Measurements from ENCODE around the gene PRR19. TPM values are rescaled to one million over a fixed set of nuclear protein-coding genes. Genes with fewer than 3 reads are reported as not detected.

The PRR19 gene
- total and polyA plus RNA-seq, 4 donors: 0.27 to 0.43 (median 0.42) TPM; not detected in 1

DNA sequence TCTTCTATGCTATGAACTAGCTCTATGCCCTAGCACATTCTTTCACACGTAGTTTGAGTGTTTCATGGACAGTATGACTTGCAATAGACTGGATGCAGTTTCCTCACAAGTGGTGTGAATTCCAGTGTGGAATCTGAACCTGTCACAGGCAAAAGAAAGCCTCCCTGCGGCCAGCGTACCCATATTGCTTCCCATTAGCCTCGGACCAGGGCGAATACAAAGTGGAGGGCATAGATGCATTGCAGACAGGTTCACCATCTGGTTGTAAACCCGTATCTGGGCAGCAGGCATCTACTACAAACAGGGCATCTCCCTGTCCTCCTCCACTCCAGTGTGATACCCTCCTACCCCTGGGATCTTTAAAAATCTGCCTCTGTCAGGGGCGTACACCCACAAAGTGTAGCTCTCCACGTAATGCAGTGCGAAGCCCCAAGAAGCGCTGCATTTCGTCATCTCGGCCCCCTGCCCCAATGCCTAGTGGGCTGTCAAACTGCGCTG, 34.2 kb upstream of the PRR19 start:
- no peak for DNase-seq (ENCODE audit: low spot score)

DNA sequence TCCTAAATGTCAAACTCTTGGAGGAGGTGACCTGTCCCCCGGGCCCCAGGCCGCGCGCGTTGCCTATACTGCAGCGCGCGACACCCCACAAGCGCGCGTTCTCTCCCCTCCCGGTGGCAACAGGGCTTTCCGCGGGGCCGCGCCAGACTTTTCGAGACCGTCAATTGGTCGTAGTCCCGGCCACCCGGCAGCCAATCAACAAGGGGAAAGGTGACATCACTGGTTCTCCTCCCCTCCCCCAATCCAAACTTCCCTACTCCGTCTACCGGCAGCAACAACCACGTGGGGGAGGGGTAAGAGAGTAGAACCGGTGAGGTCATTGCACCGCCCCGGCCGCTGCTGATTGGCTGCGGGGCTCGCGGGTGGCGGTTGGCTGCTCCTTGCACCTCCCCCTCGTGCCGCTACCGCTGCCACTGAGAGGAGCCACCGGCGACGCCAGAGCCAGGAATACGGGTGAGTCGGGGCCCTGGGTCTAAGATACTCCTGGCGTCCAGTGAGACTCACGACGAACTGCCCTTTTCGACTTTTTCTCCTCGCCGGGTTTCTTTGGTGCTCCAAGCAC, 33.7 kb upstream of the PRR19 start:
- Histone ChIP-seq H3K4me1 (ENCODE audit: control insufficient read depth in 4 of 4, insufficient read depth in 4 of 4, low read length in 3 of 4) (peaks cover 5 to 19% (median 11%) of the 10 kb centered on the region in 4 donors), H3K36me3 (ENCODE audit: control insufficient read depth in 4 of 4, insufficient read depth in 3 of 4, low read depth in 1 of 4, low read length in 3 of 4) (peaks cover 0 to 8% (median 3%) of the 10 kb centered on the region in 4 donors), H3K27me3 (ENCODE audit: control insufficient read depth in 4 of 4, insufficient read depth in 4 of 4, low read length in 3 of 4) (no peaks in the 10 kb centered on the region), H3K9ac (ENCODE audit: low read depth in 1 of 2, low read length in 2 of 2) (peak overlapping the region; percentile 87 to 100), H3K27ac (ENCODE audit: low read depth in 1 of 2, low read length in 2 of 2) (peak overlapping the region; percentile 96 to 99), H3K9me3 (ENCODE audit: control insufficient read depth in 4 of 4, low read length in 3 of 4) (no peaks in the 10 kb centered on the region), H3K4me3 (ENCODE audit: low read depth in 1 of 3, low read length in 3 of 3) (peak overlapping the region; percentile 48 to 74 (median 49))
- DNase-seq (ENCODE audit: low spot score): peak; percentile 98
- WGBS: under 1% methylated on average over 46 of the region's 46 CpGs
- TF ChIP-seq JUND (IDR thresholded peaks at IDR 0.05) (peak; percentile 97 to 99), FOXA1 (IDR thresholded peaks at IDR 0.05) (peak; percentile 37), HNF4A (conservative IDR thresholded peaks at IDR 0.05) (peak in 1 of 2 donors; percentile 27), YY1 (IDR thresholded peaks at IDR 0.05) (no peak), HNF4G (IDR thresholded peaks at IDR 0.05) (peak; percentile 22), GABPA (IDR thresholded peaks at IDR 0.05 in 1 of 2, conservative IDR thresholded peaks at IDR 0.05 in 1 of 2) (no peak), FOXA2 (IDR thresholded peaks at IDR 0.05) (peak; percentile 55), RXRA (IDR thresholded peaks at IDR 0.05) (peak; percentile 69 to 77), NR2F2 (IDR thresholded peaks at IDR 0.05) (no peak)
- TF ChIP-seq, protein P1, sequence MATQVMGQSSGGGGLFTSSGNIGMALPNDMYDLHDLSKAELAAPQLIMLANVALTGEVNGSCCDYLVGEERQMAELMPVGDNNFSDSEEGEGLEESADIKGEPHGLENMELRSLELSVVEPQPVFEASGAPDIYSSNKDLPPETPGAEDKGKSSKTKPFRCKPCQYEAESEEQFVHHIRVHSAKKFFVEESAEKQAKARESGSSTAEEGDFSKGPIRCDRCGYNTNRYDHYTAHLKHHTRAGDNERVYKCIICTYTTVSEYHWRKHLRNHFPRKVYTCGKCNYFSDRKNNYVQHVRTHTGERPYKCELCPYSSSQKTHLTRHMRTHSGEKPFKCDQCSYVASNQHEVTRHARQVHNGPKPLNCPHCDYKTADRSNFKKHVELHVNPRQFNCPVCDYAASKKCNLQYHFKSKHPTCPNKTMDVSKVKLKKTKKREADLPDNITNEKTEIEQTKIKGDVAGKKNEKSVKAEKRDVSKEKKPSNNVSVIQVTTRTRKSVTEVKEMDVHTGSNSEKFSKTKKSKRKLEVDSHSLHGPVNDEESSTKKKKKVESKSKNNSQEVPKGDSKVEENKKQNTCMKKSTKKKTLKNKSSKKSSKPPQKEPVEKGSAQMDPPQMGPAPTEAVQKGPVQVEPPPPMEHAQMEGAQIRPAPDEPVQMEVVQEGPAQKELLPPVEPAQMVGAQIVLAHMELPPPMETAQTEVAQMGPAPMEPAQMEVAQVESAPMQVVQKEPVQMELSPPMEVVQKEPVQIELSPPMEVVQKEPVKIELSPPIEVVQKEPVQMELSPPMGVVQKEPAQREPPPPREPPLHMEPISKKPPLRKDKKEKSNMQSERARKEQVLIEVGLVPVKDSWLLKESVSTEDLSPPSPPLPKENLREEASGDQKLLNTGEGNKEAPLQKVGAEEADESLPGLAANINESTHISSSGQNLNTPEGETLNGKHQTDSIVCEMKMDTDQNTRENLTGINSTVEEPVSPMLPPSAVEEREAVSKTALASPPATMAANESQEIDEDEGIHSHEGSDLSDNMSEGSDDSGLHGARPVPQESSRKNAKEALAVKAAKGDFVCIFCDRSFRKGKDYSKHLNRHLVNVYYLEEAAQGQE (IDR thresholded peaks at IDR 0.05): peak; percentile 69
- TF ChIP-seq, protein P2, sequence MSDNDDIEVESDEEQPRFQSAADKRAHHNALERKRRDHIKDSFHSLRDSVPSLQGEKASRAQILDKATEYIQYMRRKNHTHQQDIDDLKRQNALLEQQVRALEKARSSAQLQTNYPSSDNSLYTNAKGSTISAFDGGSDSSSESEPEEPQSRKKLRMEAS (IDR thresholded peaks at IDR 0.05): peak; percentile 70
- TF ChIP-seq, protein P3, sequence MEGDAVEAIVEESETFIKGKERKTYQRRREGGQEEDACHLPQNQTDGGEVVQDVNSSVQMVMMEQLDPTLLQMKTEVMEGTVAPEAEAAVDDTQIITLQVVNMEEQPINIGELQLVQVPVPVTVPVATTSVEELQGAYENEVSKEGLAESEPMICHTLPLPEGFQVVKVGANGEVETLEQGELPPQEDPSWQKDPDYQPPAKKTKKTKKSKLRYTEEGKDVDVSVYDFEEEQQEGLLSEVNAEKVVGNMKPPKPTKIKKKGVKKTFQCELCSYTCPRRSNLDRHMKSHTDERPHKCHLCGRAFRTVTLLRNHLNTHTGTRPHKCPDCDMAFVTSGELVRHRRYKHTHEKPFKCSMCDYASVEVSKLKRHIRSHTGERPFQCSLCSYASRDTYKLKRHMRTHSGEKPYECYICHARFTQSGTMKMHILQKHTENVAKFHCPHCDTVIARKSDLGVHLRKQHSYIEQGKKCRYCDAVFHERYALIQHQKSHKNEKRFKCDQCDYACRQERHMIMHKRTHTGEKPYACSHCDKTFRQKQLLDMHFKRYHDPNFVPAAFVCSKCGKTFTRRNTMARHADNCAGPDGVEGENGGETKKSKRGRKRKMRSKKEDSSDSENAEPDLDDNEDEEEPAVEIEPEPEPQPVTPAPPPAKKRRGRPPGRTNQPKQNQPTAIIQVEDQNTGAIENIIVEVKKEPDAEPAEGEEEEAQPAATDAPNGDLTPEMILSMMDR (IDR thresholded peaks at IDR 0.05; ENCODE audit: low read depth, low read length, missing input control): peak; percentile 11
- TF ChIP-seq, protein P4, sequence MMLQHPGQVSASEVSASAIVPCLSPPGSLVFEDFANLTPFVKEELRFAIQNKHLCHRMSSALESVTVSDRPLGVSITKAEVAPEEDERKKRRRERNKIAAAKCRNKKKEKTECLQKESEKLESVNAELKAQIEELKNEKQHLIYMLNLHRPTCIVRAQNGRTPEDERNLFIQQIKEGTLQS (IDR thresholded peaks at IDR 0.05): peak; percentile 74

More for the DNA sequence above, 34.2 kb upstream of the PRR19 start:
- H3K36me3 ChIP-seq (ENCODE audit: control insufficient read depth in 4 of 4, insufficient read depth in 3 of 4, low read depth in 1 of 4, low read length in 3 of 4): peaks cover 0 to 6% (median 2%) of the 10 kb centered on the region in 4 donors
- H3K9ac ChIP-seq (ENCODE audit: low read depth in 1 of 2, low read length in 2 of 2): peak overlapping the region; percentile 82 to 100
- WGBS: 10% methylated on average over 13 of the region's 13 CpGs
- no peaks in the 10 kb centered on the region for H3K27me3 ChIP-seq (ENCODE audit: control insufficient read depth in 4 of 4, insufficient read depth in 4 of 4, low read length in 3 of 4)
- TF ChIP-seq FOXA2 (IDR thresholded peaks at IDR 0.05): no peak
- no peak for TF ChIP-seq JUND (IDR thresholded peaks at IDR 0.05)
- no peak for TF ChIP-seq FOXA1 (IDR thresholded peaks at IDR 0.05)
- TF ChIP-seq YY1 (IDR thresholded peaks at IDR 0.05): no peak
- TF ChIP-seq, protein P1 (IDR thresholded peaks at IDR 0.05): no peak
- no peak for TF ChIP-seq EGR1 (IDR thresholded peaks at IDR 0.05; ENCODE audit: low read depth in 2 of 2)
- TF ChIP-seq TAF1 (conservative IDR thresholded peaks at IDR 0.05): no peak
- TF ChIP-seq, protein P3 (IDR thresholded peaks at IDR 0.05; ENCODE audit: low read depth, low read length, missing input control): no peak
- peak overlapping the region; percentile 17 to 33 (median 29) for H3K4me3 ChIP-seq (ENCODE audit: low read depth in 1 of 3, low read length in 3 of 3)
- no peaks in the 10 kb centered on the region for H3K9me3 ChIP-seq (ENCODE audit: control insufficient read depth in 4 of 4, low read length in 3 of 4)
- H3K27ac ChIP-seq (ENCODE audit: low read depth in 1 of 2, low read length in 2 of 2): peak overlapping the region; percentile 79 to 99
- H3K4me1 ChIP-seq (ENCODE audit: control insufficient read depth in 4 of 4, insufficient read depth in 4 of 4, low read length in 3 of 4): peaks cover 5 to 19% (median 11%) of the 10 kb centered on the region in 4 donors
